Measurements from ENCODE around the gene NUAK2. TPM values are rescaled to one million over a fixed set of nuclear protein-coding genes. Genes with fewer than 3 reads are reported as not detected.
A peak's percentile ranks its signal among the peaks of the same experiment; 100 is the strongest.

NUAK2 gene
- polyA plus RNA-seq, 1 donor from 2014 or later, result 1.4 TPM

GRCh38 chr1:205274041-205274691 lies 47.4 kb downstream of the NUAK2 start:
- H3K79me2 ChIP-seq (replicated peaks; ENCODE audit: insufficient read depth, low read length), result no peaks in the 10 kb centered on the region
- no peaks in the 10 kb centered on the region for H3K27me3 ChIP-seq (ENCODE audit: insufficient read depth, low read depth, low read length)
- H3K27ac ChIP-seq (ENCODE audit: low read length), result no peak overlapping the region
- no peaks in the 10 kb centered on the region for H3K9me2 ChIP-seq (ENCODE audit: insufficient read depth, low read length)
- no peak overlapping the region for H3K4me2 ChIP-seq (ENCODE audit: low read length)
- H3K9ac ChIP-seq (ENCODE audit: low read length), result peak overlapping the region; percentile 6
- no peak overlapping the region for H2AFZ ChIP-seq (ENCODE audit: low read depth, low read length)
- TF ChIP-seq RAD21 (conservative IDR thresholded peaks at IDR 0.05) (no peak), REST (IDR thresholded peaks at IDR 0.05; ENCODE audit: borderline replicate concordance) (no peak), EZH2 (IDR thresholded peaks at IDR 0.05; ENCODE audit: borderline replicate concordance, insufficient read depth, low read length, poor library complexity, severe bottlenecking) (no peak), SMC3 (conservative IDR thresholded peaks at IDR 0.05; ENCODE audit: poor library complexity) (no peak), EP300 (conservative IDR thresholded peaks at IDR 0.05; ENCODE audit: poor library complexity, severe bottlenecking) (no peak), MXI1 (conservative IDR thresholded peaks at IDR 0.05; ENCODE audit: poor library complexity, severe bottlenecking) (no peak), TAF1 (IDR thresholded peaks at IDR 0.05; ENCODE audit: low read depth) (no peak), POLR2AphosphoS5 (IDR thresholded peaks at IDR 0.05) (no peak), CTCF (IDR thresholded peaks at IDR 0.05; ENCODE audit: poor library complexity, severe bottlenecking) (no peak)
- no peaks in the 10 kb centered on the region for H3F3A ChIP-seq (ENCODE audit: insufficient read depth, low read length, poor library complexity, severe bottlenecking)
- H4K20me1 ChIP-seq (ENCODE audit: insufficient read depth), result no peaks in the 10 kb centered on the region
- H3K9me3 ChIP-seq (ENCODE audit: low read length), result no peaks in the 10 kb centered on the region
- H3K36me3 ChIP-seq (ENCODE audit: insufficient read depth, low read length), result no peaks in the 10 kb centered on the region
- H3K4me3 ChIP-seq (ENCODE audit: low read length), result no peak overlapping the region

- Histone ChIP-seq H3K4me2 (ENCODE audit: low read length) (no peak overlapping the region), H3K27ac (ENCODE audit: low read length) (no peak overlapping the region), H3F3A (ENCODE audit: insufficient read depth, low read length, poor library complexity, severe bottlenecking) (no peaks in the 10 kb centered on the region), H4K20me1 (ENCODE audit: insufficient read depth) (no peaks in the 10 kb centered on the region), H3K79me2 (replicated peaks; ENCODE audit: insufficient read depth, low read length) (no peaks in the 10 kb centered on the region), H3K9ac (ENCODE audit: low read length) (peak overlapping the region; percentile 25), H3K27me3 (ENCODE audit: insufficient read depth, low read depth, low read length) (no peaks in the 10 kb centered on the region), H3K9me3 (ENCODE audit: low read length) (no peaks in the 10 kb centered on the region), H3K4me3 (ENCODE audit: low read length) (no peak overlapping the region), H3K9me2 (ENCODE audit: insufficient read depth, low read length) (no peaks in the 10 kb centered on the region), H3K36me3 (ENCODE audit: insufficient read depth, low read length) (no peaks in the 10 kb centered on the region), H2AFZ (ENCODE audit: low read depth, low read length) (no peak overlapping the region)
- TF ChIP-seq TAF1 (IDR thresholded peaks at IDR 0.05; ENCODE audit: low read depth), result no peak
- TF ChIP-seq RAD21 (conservative IDR thresholded peaks at IDR 0.05), result peak; percentile 100
- TF ChIP-seq CTCF (IDR thresholded peaks at IDR 0.05; ENCODE audit: poor library complexity, severe bottlenecking), result peak; percentile 99
- TF ChIP-seq MXI1 (conservative IDR thresholded peaks at IDR 0.05; ENCODE audit: poor library complexity, severe bottlenecking), result peak; percentile 23
- no peak for TF ChIP-seq POLR2AphosphoS5 (IDR thresholded peaks at IDR 0.05)
- peak; percentile 100 for TF ChIP-seq SMC3 (conservative IDR thresholded peaks at IDR 0.05; ENCODE audit: poor library complexity)
Observed at GRCh38 chr1:205273551-205273982, 48.0 kb downstream of the NUAK2 start.
